ENCODE data around the gene NOD2. TPM values are rescaled to one million over a fixed set of nuclear protein-coding genes. Genes with fewer than 3 reads are reported as not detected.

Gene NOD2
- total RNA-seq, 1 experiment from 2014 or later = 0.17 TPM

GRCh38 chr16:50696575-50697420 lies 3.4 kb downstream of the NOD2 start:
- peaks cover 9 to 11% of the 10 kb centered on the region in 2 experiments for H3K4me1 Mint-ChIP-seq
- Histone ChIP-seq H3K4me2 (ENCODE audit: insufficient read depth, insufficient read length, low read length) (no peak overlapping the region), H3K56ac (ENCODE audit: insufficient read length, low read depth, low read length) (no peak overlapping the region), H4K20me1 (ENCODE audit: control insufficient read depth, insufficient read depth, insufficient read length) (no peaks in the 10 kb centered on the region), H2AFZ (ENCODE audit: low read length) (no peak overlapping the region), H3K4ac (ENCODE audit: low read depth, low read length) (no peak overlapping the region), H4K5ac (ENCODE audit: insufficient read length, low read depth, low read length) (no peak overlapping the region), H3K4me1 (ENCODE audit: insufficient read depth, low read length) (no peaks in the 10 kb centered on the region), H2BK20ac (ENCODE audit: low read depth, low read length, poor library complexity, severe bottlenecking) (no peak overlapping the region), H3K23ac (ENCODE audit: insufficient read length, low read depth, low read length) (no peak overlapping the region), H4K8ac (replicated peaks; ENCODE audit: insufficient read length, low read depth, low read length) (no peak overlapping the region), H2BK120ac (ENCODE audit: low read depth, low read length, poor library complexity, severe bottlenecking) (no peak overlapping the region), H3K23me2 (ENCODE audit: insufficient read length, low read depth, low read length, poor library complexity, severe bottlenecking) (peaks cover 6% of the 10 kb centered on the region), H3K14ac (ENCODE audit: insufficient read depth, low read length) (no peak overlapping the region), H3K27me3 (ENCODE audit: insufficient read depth, low read length) (peaks cover 8% of the 10 kb centered on the region; the same call in 1 of the 2 replicates), H2BK5ac (ENCODE audit: insufficient read length, low read length) (no peak overlapping the region), H3K18ac (ENCODE audit: insufficient read length, low read depth, low read length) (no peak overlapping the region), H3K27ac (ENCODE audit: insufficient read length, low read depth, low read length) (no peak overlapping the region), H3T11ph (ENCODE audit: low read length) (no peak overlapping the region), H3K9me3 (ENCODE audit: control insufficient read depth, low read depth, low read length) (no peaks in the 10 kb centered on the region), H3K79me2 (ENCODE audit: insufficient read depth, low read length) (no peaks in the 10 kb centered on the region), H2BK12ac (ENCODE audit: insufficient read length, low read depth, low read length) (no peak overlapping the region), H3K79me1 (ENCODE audit: insufficient read depth, low read depth, low read length, poor library complexity, severe bottlenecking) (no peaks in the 10 kb centered on the region), H3K9ac (ENCODE audit: extremely low read depth, insufficient read length, low read length) (no peak overlapping the region), H2AK5ac (ENCODE audit: insufficient read length, low read length) (no peak overlapping the region), H2BK15ac (ENCODE audit: low read depth, low read length) (no peak overlapping the region), H4K91ac (ENCODE audit: insufficient read length, low read depth, low read length) (no peak overlapping the region)
- H3K9me3 Mint-ChIP-seq = no peaks in the 10 kb centered on the region; a peak in 2 of 5 replicates
- peaks cover 44% of the 10 kb centered on the region for H3K27me3 Mint-ChIP-seq (ENCODE audit: low read depth)
- H3K36me3 Mint-ChIP-seq (ENCODE audit: insufficient read depth in 1 of 3, low read depth in 3 of 3) = no peaks in the 10 kb centered on the region
- WGBS (ENCODE audit: extremely low coverage, insufficient read length, low lambda C conversion rate) = no CpG with 5 or more reads among the region's 15 CpGs
- DNase-seq = no peak
- no peak for TF ChIP-seq CTCF (conservative IDR thresholded peaks at IDR 0.05)
- H3K27ac Mint-ChIP-seq = no peak overlapping the region
- no peak overlapping the region for H3K4me3 Mint-ChIP-seq

Measured in H9 (cell line).